ENCODE data around the gene MYLK.

MYLK gene

GRCh38 chr3:123767564-123768292 is 116.4 kb downstream of the MYLK start:
- DNase-seq, result no peak

- no peak for DNase-seq
These were observed 117.1 kb downstream of the MYLK start for GRCh38 chr3:123767009-123767372.

GRCh38 chr3:123766193-123767008 is 117.7 kb downstream of the MYLK start:
- no peak for DNase-seq

GRCh38 chr3:123765475-123766128 is 118.5 kb downstream of the MYLK start:
- DNase-seq, result no peak

GRCh38 chr3:123764647-123765046 is 119.5 kb downstream of the MYLK start:
- DNase-seq, result no peak

GRCh38 chr3:123762805-123763204 is 121.3 kb downstream of the MYLK start:
- no peak for DNase-seq

GRCh38 chr3:123760817-123761216 is 123.3 kb downstream of the MYLK start:
- no peak for DNase-seq

- no peak for DNase-seq
These were observed 124.3 kb downstream of the MYLK start for GRCh38 chr3:123759871-123760270.

GRCh38 chr3:123759311-123759710 is 124.8 kb downstream of the MYLK start:
- DNase-seq, result no peak

- no peak for DNase-seq
These were observed 126.0 kb downstream of the MYLK start for GRCh38 chr3:123758081-123758564.

- DNase-seq, result no peak
These were observed 126.7 kb downstream of the MYLK start for GRCh38 chr3:123757281-123757940.

- no peak for DNase-seq
These were observed 128.6 kb downstream of the MYLK start for GRCh38 chr3:123755501-123755900.

- DNase-seq, result peak; percentile 64 to 83
These were observed 129.0 kb downstream of the MYLK start for GRCh38 chr3:123755085-123755484.

GRCh38 chr3:123753286-123753685 is 130.8 kb downstream of the MYLK start:
- DNase-seq, result no peak

GRCh38 chr3:123752228-123752627 is 131.9 kb downstream of the MYLK start:
- DNase-seq, result no peak

- DNase-seq, result no peak
These were observed 132.7 kb downstream of the MYLK start for GRCh38 chr3:123751433-123751832.

GRCh38 chr3:123750659-123751420 is 133.3 kb downstream of the MYLK start:
- no peak for DNase-seq

GRCh38 chr3:123750209-123750608 is 133.9 kb downstream of the MYLK start:
- no peak for DNase-seq

- no peak for DNase-seq
These were observed 134.4 kb downstream of the MYLK start for GRCh38 chr3:123749711-123750110.

- DNase-seq, result peak in 1 of 2 experiments; percentile 33
These were observed 138.8 kb downstream of the MYLK start for GRCh38 chr3:123745184-123745855.

GRCh38 chr3:123744064-123744463 is 140.1 kb downstream of the MYLK start:
- DNase-seq, result no peak

- no peak for DNase-seq
These were observed 141.0 kb downstream of the MYLK start for GRCh38 chr3:123743121-123743520.

Data from NCI-H526 (cell line).